Endothelial cell of umbilical vein (primary cell): ENCODE measurements around the gene CTNND1.

Source experiments
- EZH2 ChIP-seq: IDR thresholded peaks from 2 replicates; pipeline ENCODE4 v1.6.1; 2012; ENCODE audit warnings: borderline replicate concordance, low read depth, mild to moderate bottlenecking, moderate library complexity, low read length, inconsistent platforms; ENCODE audit not compliant: severe bottlenecking
- JUN ChIP-seq: IDR thresholded peaks from 2 replicates; pipeline ENCODE4 v1.6.1; 2011; ENCODE audit warnings: borderline replicate concordance, low read depth; ENCODE audit not compliant: insufficient read length, insufficient read depth
- MYC ChIP-seq: IDR thresholded peaks from one replicate; pipeline ENCODE4 v1.6.1; 2011; ENCODE audit warnings: mild to moderate bottlenecking, low read depth, low read length
- POLR2A ChIP-seq: IDR thresholded peaks from 2 replicates; pipeline ENCODE4 v1.6.1; 2012; ENCODE audit warnings: low read depth, mild to moderate bottlenecking, control low read depth, low read length
- POLR2AphosphoS5 ChIP-seq: IDR thresholded peaks from 2 replicates; pipeline ENCODE4 v1.6.1; 2012; ENCODE audit warnings: low read depth, mild to moderate bottlenecking, control low read depth, low read length, moderate library complexity; ENCODE audit not compliant: insufficient read depth
- TF ChIP-seq, protein P1 (sequence below), 2 donors: IDR thresholded peaks; 1 replicate in 1 of 2; 2 replicates in 1 of 2; pipeline ENCODE4 v1.5.1; 2011; ENCODE audit warnings: low read length in 2 of 2, mild to moderate bottlenecking in 2 of 2, moderate library complexity in 2 of 2, control low read depth in 1 of 2, inconsistent platforms in 1 of 2, low read depth in 1 of 2; ENCODE audit not compliant: insufficient read depth in 1 of 2; ENCODE audit errors: extremely low read depth in 1 of 2
- TF ChIP-seq, protein P2 (sequence below): IDR thresholded peaks from 2 replicates; pipeline ENCODE4 v1.6.1; 2011; ENCODE audit not compliant: insufficient read depth, insufficient read length

DNA sequence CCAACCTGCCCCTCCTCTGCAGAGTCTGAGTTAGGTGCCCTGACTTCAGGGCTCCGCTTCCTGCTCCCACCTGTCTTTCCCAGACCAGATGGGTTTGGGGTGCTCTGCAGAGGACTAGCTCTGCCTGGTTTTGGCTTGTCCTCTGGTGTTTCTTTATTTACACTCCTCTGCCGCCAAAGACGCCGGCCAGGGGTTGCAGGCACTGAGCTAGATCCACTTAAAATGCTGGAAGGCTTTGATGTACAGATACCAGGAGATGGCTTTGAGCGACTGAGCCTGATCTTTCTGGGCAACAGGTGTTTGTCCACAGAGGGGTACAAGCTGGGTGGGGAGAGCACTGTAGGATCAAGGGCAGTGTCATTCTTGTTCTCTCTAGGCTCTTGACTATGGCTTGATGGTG, 16.4 kb upstream of the CTNND1 start:
- TF ChIP-seq EZH2 (no peak), POLR2A (no peak), POLR2AphosphoS5 (no peak), JUN (no peak), MYC (no peak)
- TF ChIP-seq, protein P1, sequence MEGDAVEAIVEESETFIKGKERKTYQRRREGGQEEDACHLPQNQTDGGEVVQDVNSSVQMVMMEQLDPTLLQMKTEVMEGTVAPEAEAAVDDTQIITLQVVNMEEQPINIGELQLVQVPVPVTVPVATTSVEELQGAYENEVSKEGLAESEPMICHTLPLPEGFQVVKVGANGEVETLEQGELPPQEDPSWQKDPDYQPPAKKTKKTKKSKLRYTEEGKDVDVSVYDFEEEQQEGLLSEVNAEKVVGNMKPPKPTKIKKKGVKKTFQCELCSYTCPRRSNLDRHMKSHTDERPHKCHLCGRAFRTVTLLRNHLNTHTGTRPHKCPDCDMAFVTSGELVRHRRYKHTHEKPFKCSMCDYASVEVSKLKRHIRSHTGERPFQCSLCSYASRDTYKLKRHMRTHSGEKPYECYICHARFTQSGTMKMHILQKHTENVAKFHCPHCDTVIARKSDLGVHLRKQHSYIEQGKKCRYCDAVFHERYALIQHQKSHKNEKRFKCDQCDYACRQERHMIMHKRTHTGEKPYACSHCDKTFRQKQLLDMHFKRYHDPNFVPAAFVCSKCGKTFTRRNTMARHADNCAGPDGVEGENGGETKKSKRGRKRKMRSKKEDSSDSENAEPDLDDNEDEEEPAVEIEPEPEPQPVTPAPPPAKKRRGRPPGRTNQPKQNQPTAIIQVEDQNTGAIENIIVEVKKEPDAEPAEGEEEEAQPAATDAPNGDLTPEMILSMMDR (IDR thresholded peaks at IDR 0.05; ENCODE audit: extremely low read depth in 1 of 2, insufficient read depth in 1 of 2, low read depth in 1 of 2, low read length in 2 of 2), result no peak
- TF ChIP-seq, protein P2, sequence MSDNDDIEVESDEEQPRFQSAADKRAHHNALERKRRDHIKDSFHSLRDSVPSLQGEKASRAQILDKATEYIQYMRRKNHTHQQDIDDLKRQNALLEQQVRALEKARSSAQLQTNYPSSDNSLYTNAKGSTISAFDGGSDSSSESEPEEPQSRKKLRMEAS, result no peak
